K562 (cell line): Measurements from ENCODE around the gene MCCD1. TPM values are rescaled to one million over a fixed set of nuclear protein-coding genes. Genes with fewer than 3 reads are reported as not detected.
A peak's percentile ranks its signal among the peaks of the same experiment; 100 is the strongest.

ENCODE experiments used
- CBX3 ChIP-seq, 2 experiments: IDR thresholded peaks; 1 replicate in 1 of 2; 2 replicates in 1 of 2; pipeline ENCODE4 v1.6.1; 2012; ENCODE audit warnings: inconsistent platforms in 2 of 2, low read length in 2 of 2, borderline replicate concordance in 1 of 2, control low read depth in 1 of 2
- HMGN3 ChIP-seq: IDR thresholded peaks from 2 replicates; pipeline ENCODE4 v1.6.1; 2011; ENCODE audit warnings: borderline replicate concordance, low read depth, mild to moderate bottlenecking, mixed read lengths, low read length; ENCODE audit not compliant: insufficient read length; ENCODE audit errors: extremely low read depth
- MBD2 ChIP-seq: sonication (generic); IDR thresholded peaks from 2 replicates; pipeline ENCODE4 v1.6.1; 2016; ENCODE audit warnings: low read depth, borderline replicate concordance
- PHB ChIP-seq: fragments of 250-450 bp; sonication (Bioruptor Pico); IDR thresholded peaks from 2 replicates; pipeline ENCODE4 v1.5.0; 2021
- PHF8 ChIP-seq: fragments of 200-600 bp; sonication (generic); IDR thresholded peaks from 2 replicates; pipeline ENCODE4 v1.6.1; 2012; ENCODE audit warnings: mixed run types, mild to moderate bottlenecking, inconsistent platforms, low read length, moderate library complexity, borderline replicate concordance
- RBM17 ChIP-seq: fragments of 200-400 bp; formaldehyde crosslinking; IDR thresholded peaks from 2 replicates; pipeline ENCODE4 v1.6.1; 2017; ENCODE audit warnings: low read depth, mild to moderate bottlenecking, low read length, borderline replicate concordance
- SIN3A ChIP-seq, 2 experiments: fragments of 150-350 bp in 1 of 2; IDR thresholded peaks; 2 replicates each; pipeline ENCODE4 v1.6.1; 2011 to 2016; ENCODE audit warnings: borderline replicate concordance in 2 of 2, low read depth in 2 of 2, low read length in 2 of 2, mild to moderate bottlenecking in 2 of 2, moderate library complexity in 2 of 2; ENCODE audit not compliant: control insufficient read depth in 1 of 2
- SIRT6 ChIP-seq: IDR thresholded peaks from one replicate; pipeline ENCODE4 v1.6.1; 2012; ENCODE audit warnings: low read depth, mild to moderate bottlenecking, control low read depth, inconsistent platforms, low read length, moderate library complexity
- SNRNP70 ChIP-seq: fragments of 200-400 bp; formaldehyde crosslinking; optimal IDR thresholded peaks from 2 replicates; pipeline ENCODE3; 2017; ENCODE audit warnings: low read depth, low read length
- SREBF1 ChIP-seq: fragments of 150-350 bp; IDR thresholded peaks from 2 replicates; pipeline ENCODE4 v1.6.1; 2014; ENCODE audit warnings: antibody characterized with exemption, low read depth, low read length, borderline replicate concordance
- ZNF12 ChIP-seq: sonication (generic); formaldehyde crosslinking; IDR thresholded peaks from 2 replicates; pipeline ENCODE4 v1.4.0; 2020; ENCODE audit warnings: mild to moderate bottlenecking, missing genetic modification reagents
- ZNF146 ChIP-seq: IDR thresholded peaks from one replicate; pipeline ENCODE4 v1.6.1; 2018; ENCODE audit warnings: missing compliant biosample characterization; ENCODE audit not compliant: unreplicated experiment
- ZNF57 ChIP-seq: fragments of 450-650 bp; formaldehyde crosslinking; IDR thresholded peaks from 2 replicates; pipeline ENCODE4 v1.4.0; 2020; ENCODE audit warnings: mild to moderate bottlenecking, moderate library complexity
- polyA plus RNA-seq, 8 experiments: library from polyadenylated mRNA; depleted of rRNA in 4 of 8; stranded (reverse) in 5 of 8; unstranded in 3 of 8; fragments of >200 nt; fragmentation: Nextera tagmentation in 2 of 8; fragmentation: Illumina TruSeq in 1 of 8; extraction: Ambion mirVana in 2 of 8; extraction: Trizol in 1 of 8; gene quantifications; 2 replicates each; pipeline versions ENCODE4 v1.2.1 to v1.2.3, GENCODE V29; 2011 to 2014; ENCODE audit warnings: inconsistent platforms in 1 of 8, missing spikeins in 1 of 8
- total RNA-seq, 7 experiments: library from RNA; depleted of rRNA in 6 of 7; stranded (reverse); fragments of >200 nt in 6 of 7; fragmentation: Illumina TruSeq in 2 of 7; extraction: Trizol in 2 of 7; gene quantifications; 2 replicates each; pipeline versions ENCODE4 v1.2.1 to v1.2.3, GENCODE V29; 2011 to 2021; ENCODE audit warnings: low replicate concordance in 1 of 7
- TF ChIP-seq, protein P1 (sequence below): fragments of 450-650 bp; IDR thresholded peaks from 2 replicates; pipeline ENCODE4 v1.6.1; 2016; ENCODE audit warnings: low read depth, mild to moderate bottlenecking, moderate library complexity
- TF ChIP-seq, protein P2 (sequence below): fragments of 250-450 bp; sonication (Bioruptor Pico); IDR thresholded peaks from 2 replicates; pipeline ENCODE4 v1.4.0; 2020; ENCODE audit warnings: mild to moderate bottlenecking, moderate library complexity, borderline replicate concordance
- TF ChIP-seq, protein P3 (sequence below): IDR thresholded peaks from 3 replicates; pipeline ENCODE4 v1.6.1; 2011; ENCODE audit warnings: borderline replicate concordance, mild to moderate bottlenecking, moderate library complexity; ENCODE audit not compliant: insufficient read length; ENCODE audit errors: extremely low read depth
- TF ChIP-seq, protein P4 (sequence below): fragments of 450-650 bp; IDR thresholded peaks from 2 replicates; pipeline ENCODE4 v1.6.1; 2014; ENCODE audit warnings: low read depth, mild to moderate bottlenecking, moderate library complexity, borderline replicate concordance

Gene MCCD1
- total and polyA plus RNA-seq, 9 of the 15 experiments (the other 6 are each of a cell fraction or from before 2014, with no cell fraction given) = not detected

DNA sequence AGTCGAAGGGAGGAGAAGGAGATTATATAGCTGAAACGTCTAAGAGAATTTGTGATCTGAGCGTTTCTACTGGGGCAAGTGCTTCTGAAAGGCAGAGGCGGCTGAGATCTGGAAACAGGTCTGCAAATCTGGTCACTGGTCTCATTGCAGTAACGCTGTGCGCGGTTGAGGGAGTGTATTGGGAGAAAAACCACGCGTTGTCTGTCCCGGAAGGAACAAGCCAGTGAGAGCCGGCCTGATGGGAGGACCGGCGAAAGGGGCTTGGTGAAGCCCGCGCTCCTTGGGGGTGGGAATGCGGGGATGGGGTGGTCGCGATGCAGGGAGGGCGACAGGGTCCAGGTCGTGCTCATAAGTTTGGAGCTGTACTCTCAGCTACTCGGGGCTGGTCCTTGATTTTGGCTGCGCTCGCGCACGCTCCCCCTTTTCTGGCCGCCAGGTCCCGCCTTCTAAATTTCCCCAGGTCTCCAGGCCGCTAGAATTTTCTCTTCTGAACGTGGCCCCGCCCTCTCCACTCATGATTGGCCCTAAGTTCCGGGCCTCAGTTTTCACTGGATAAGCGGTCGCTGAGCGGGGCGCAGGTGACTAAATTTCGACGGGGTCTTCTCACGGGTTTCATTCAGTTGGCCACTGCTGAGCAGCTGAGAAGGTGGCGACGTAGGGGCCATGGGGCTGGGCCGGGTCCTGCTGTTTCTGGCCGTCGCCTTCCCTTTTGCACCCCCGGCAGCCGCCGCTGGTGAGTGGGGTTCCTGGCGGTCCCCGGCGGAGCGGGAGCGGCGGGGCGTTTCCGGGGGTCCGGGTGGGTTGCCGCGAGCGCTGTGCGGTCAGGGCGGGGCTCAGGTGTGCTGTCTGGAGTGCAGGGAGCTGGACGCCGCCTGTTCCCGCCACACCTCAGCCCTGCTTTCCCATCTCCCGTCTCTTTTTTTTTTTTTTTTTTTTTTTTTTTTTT, 31.0 kb upstream of the MCCD1 start, which contains the start of gene MICB (continued):
- TF ChIP-seq, protein P1, sequence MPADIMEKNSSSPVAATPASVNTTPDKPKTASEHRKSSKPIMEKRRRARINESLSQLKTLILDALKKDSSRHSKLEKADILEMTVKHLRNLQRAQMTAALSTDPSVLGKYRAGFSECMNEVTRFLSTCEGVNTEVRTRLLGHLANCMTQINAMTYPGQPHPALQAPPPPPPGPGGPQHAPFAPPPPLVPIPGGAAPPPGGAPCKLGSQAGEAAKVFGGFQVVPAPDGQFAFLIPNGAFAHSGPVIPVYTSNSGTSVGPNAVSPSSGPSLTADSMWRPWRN = no peak
- TF ChIP-seq SREBF1 (0 out of 2 replicates have a peak, but pooled peaks have one; percentile 47), SIRT6 (no peak), HMGN3 (peak; percentile 27), ZNF57 (CRISPR knock-in tag) (no peak), CBX3 (IDR thresholded peaks at IDR 0.05; ENCODE audit: borderline replicate concordance in 1 of 2, low read length in 2 of 2) (no peak), PHB (CRISPR knock-in tag) (no peak), ZNF12 (CRISPR knock-in tag) (no peak), PHF8 (peak; percentile 64; the same call in 1 of the 2 replicates), SIN3A (IDR thresholded peaks at IDR 0.05; ENCODE audit: borderline replicate concordance in 2 of 2, control insufficient read depth in 1 of 2, low read depth in 2 of 2, low read length in 2 of 2) (peak in 1 of 2 experiments; percentile 23; a peak in 1 of 4 replicates), SNRNP70 (no peak), RBM17 (no peak), ZNF146 (CRISPR knock-in tag) (no peak), MBD2 (peak; percentile 58; the same call in 1 of the 2 replicates)
- TF ChIP-seq, protein P2, sequence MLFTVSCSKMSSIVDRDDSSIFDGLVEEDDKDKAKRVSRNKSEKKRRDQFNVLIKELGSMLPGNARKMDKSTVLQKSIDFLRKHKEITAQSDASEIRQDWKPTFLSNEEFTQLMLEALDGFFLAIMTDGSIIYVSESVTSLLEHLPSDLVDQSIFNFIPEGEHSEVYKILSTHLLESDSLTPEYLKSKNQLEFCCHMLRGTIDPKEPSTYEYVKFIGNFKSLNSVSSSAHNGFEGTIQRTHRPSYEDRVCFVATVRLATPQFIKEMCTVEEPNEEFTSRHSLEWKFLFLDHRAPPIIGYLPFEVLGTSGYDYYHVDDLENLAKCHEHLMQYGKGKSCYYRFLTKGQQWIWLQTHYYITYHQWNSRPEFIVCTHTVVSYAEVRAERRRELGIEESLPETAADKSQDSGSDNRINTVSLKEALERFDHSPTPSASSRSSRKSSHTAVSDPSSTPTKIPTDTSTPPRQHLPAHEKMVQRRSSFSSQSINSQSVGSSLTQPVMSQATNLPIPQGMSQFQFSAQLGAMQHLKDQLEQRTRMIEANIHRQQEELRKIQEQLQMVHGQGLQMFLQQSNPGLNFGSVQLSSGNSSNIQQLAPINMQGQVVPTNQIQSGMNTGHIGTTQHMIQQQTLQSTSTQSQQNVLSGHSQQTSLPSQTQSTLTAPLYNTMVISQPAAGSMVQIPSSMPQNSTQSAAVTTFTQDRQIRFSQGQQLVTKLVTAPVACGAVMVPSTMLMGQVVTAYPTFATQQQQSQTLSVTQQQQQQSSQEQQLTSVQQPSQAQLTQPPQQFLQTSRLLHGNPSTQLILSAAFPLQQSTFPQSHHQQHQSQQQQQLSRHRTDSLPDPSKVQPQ (CRISPR knock-in tag) = no peak
- TF ChIP-seq, protein P3, sequence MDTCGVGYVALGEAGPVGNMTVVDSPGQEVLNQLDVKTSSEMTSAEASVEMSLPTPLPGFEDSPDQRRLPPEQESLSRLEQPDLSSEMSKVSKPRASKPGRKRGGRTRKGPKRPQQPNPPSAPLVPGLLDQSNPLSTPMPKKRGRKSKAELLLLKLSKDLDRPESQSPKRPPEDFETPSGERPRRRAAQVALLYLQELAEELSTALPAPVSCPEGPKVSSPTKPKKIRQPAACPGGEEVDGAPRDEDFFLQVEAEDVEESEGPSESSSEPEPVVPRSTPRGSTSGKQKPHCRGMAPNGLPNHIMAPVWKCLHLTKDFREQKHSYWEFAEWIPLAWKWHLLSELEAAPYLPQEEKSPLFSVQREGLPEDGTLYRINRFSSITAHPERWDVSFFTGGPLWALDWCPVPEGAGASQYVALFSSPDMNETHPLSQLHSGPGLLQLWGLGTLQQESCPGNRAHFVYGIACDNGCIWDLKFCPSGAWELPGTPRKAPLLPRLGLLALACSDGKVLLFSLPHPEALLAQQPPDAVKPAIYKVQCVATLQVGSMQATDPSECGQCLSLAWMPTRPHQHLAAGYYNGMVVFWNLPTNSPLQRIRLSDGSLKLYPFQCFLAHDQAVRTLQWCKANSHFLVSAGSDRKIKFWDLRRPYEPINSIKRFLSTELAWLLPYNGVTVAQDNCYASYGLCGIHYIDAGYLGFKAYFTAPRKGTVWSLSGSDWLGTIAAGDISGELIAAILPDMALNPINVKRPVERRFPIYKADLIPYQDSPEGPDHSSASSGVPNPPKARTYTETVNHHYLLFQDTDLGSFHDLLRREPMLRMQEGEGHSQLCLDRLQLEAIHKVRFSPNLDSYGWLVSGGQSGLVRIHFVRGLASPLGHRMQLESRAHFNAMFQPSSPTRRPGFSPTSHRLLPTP = no peak
- TF ChIP-seq, protein P4, sequence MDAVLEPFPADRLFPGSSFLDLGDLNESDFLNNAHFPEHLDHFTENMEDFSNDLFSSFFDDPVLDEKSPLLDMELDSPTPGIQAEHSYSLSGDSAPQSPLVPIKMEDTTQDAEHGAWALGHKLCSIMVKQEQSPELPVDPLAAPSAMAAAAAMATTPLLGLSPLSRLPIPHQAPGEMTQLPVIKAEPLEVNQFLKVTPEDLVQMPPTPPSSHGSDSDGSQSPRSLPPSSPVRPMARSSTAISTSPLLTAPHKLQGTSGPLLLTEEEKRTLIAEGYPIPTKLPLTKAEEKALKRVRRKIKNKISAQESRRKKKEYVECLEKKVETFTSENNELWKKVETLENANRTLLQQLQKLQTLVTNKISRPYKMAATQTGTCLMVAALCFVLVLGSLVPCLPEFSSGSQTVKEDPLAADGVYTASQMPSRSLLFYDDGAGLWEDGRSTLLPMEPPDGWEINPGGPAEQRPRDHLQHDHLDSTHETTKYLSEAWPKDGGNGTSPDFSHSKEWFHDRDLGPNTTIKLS = no peak
